ENCODE measurements around the gene TMEM37. TPM values are rescaled to one million over a fixed set of nuclear protein-coding genes. Genes with fewer than 3 reads are reported as not detected.

TMEM37 gene
- total and polyA plus RNA-seq, 2 of the 8 experiments (the other 6 are each of a cell fraction or from before 2014, with no cell fraction given), result 11.0 to 16.2 TPM

DNA sequence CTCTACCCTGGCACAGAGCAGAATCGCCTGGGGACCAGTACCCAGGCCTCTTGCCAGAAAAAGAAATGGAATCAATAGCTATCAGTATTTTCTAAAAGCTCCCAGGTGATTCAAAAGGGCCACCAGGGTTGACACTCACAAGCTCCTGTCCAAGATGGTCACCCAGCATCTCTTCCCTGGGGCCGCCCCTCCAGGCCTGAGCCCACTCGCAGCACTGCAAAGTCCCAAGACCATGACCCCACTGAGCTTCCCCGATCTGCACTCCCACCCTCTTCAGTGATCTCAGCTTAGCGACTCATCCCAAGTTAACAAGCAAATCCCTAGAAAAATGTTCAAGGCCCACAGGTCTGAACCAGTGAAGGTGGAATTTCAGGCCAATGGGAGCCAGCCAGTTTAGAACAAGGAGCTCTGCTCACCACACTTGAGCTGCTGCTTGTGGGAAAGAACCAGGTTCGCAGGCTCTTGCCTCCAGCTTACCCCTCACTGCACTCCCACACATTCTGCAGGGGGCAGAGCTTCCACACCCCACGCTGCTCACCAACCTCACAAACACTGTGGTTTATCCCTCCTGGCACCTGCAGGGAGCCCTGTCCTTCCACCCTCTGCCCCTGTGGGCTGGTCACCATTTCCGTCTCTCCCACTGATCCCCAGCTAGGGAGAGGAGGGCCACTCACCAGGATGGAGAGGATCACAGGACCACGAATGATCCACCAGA, 19.8 kb downstream of the TMEM37 start (continued):
- TF ChIP-seq, protein P1, sequence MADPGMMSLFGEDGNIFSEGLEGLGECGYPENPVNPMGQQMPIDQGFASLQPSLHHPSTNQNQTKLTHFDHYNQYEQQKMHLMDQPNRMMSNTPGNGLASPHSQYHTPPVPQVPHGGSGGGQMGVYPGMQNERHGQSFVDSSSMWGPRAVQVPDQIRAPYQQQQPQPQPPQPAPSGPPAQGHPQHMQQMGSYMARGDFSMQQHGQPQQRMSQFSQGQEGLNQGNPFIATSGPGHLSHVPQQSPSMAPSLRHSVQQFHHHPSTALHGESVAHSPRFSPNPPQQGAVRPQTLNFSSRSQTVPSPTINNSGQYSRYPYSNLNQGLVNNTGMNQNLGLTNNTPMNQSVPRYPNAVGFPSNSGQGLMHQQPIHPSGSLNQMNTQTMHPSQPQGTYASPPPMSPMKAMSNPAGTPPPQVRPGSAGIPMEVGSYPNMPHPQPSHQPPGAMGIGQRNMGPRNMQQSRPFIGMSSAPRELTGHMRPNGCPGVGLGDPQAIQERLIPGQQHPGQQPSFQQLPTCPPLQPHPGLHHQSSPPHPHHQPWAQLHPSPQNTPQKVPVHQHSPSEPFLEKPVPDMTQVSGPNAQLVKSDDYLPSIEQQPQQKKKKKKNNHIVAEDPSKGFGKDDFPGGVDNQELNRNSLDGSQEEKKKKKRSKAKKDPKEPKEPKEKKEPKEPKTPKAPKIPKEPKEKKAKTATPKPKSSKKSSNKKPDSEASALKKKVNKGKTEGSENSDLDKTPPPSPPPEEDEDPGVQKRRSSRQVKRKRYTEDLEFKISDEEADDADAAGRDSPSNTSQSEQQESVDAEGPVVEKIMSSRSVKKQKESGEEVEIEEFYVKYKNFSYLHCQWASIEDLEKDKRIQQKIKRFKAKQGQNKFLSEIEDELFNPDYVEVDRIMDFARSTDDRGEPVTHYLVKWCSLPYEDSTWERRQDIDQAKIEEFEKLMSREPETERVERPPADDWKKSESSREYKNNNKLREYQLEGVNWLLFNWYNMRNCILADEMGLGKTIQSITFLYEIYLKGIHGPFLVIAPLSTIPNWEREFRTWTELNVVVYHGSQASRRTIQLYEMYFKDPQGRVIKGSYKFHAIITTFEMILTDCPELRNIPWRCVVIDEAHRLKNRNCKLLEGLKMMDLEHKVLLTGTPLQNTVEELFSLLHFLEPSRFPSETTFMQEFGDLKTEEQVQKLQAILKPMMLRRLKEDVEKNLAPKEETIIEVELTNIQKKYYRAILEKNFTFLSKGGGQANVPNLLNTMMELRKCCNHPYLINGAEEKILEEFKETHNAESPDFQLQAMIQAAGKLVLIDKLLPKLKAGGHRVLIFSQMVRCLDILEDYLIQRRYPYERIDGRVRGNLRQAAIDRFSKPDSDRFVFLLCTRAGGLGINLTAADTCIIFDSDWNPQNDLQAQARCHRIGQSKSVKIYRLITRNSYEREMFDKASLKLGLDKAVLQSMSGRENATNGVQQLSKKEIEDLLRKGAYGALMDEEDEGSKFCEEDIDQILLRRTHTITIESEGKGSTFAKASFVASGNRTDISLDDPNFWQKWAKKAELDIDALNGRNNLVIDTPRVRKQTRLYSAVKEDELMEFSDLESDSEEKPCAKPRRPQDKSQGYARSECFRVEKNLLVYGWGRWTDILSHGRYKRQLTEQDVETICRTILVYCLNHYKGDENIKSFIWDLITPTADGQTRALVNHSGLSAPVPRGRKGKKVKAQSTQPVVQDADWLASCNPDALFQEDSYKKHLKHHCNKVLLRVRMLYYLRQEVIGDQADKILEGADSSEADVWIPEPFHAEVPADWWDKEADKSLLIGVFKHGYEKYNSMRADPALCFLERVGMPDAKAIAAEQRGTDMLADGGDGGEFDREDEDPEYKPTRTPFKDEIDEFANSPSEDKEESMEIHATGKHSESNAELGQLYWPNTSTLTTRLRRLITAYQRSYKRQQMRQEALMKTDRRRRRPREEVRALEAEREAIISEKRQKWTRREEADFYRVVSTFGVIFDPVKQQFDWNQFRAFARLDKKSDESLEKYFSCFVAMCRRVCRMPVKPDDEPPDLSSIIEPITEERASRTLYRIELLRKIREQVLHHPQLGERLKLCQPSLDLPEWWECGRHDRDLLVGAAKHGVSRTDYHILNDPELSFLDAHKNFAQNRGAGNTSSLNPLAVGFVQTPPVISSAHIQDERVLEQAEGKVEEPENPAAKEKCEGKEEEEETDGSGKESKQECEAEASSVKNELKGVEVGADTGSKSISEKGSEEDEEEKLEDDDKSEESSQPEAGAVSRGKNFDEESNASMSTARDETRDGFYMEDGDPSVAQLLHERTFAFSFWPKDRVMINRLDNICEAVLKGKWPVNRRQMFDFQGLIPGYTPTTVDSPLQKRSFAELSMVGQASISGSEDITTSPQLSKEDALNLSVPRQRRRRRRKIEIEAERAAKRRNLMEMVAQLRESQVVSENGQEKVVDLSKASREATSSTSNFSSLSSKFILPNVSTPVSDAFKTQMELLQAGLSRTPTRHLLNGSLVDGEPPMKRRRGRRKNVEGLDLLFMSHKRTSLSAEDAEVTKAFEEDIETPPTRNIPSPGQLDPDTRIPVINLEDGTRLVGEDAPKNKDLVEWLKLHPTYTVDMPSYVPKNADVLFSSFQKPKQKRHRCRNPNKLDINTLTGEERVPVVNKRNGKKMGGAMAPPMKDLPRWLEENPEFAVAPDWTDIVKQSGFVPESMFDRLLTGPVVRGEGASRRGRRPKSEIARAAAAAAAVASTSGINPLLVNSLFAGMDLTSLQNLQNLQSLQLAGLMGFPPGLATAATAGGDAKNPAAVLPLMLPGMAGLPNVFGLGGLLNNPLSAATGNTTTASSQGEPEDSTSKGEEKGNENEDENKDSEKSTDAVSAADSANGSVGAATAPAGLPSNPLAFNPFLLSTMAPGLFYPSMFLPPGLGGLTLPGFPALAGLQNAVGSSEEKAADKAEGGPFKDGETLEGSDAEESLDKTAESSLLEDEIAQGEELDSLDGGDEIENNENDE (IDR thresholded peaks at IDR 0.05; ENCODE audit: insufficient replicate concordance, low read length), result no peak
- TF ChIP-seq TCF12 (IDR thresholded peaks at IDR 0.05; ENCODE audit: low read depth, low read length) (no peak), PHF8 (conservative IDR thresholded peaks at IDR 0.05; ENCODE audit: low read depth, low read length) (no peak), SRF (IDR thresholded peaks at IDR 0.05; ENCODE audit: low read depth, low read length) (no peak), CREB1 (IDR thresholded peaks at IDR 0.05) (no peak), RFX5 (IDR thresholded peaks at IDR 0.05; ENCODE audit: borderline replicate concordance, low read depth, low read length) (no peak), CHD2 (IDR thresholded peaks at IDR 0.05; ENCODE audit: low read length) (no peak), FOSL1 (IDR thresholded peaks at IDR 0.05; ENCODE audit: insufficient read depth, low read depth, low read length) (no peak), EGR1 (IDR thresholded peaks at IDR 0.05; ENCODE audit: borderline replicate concordance, low read depth, low read length) (no peak), KDM1A (IDR thresholded peaks at IDR 0.05; ENCODE audit: borderline replicate concordance, low read length) (no peak), RNF2 (IDR thresholded peaks at IDR 0.05; ENCODE audit: borderline replicate concordance, low read depth, low read length, missing control alignments, poor library complexity, severe bottlenecking) (no peak)
